GM10248 (cell line): ENCODE measurements around the gene CYP8B1.

Source experiments
- CTCF ChIA-PET: fragments of 300-600 bp; sonication (Branson Sonifier 250); formaldehyde crosslinking; extraction: SDS; loops from one replicate; lab custom pipeline; 2021; ENCODE audit warnings: antibody characterized with exemption; lab: Yijun Ruan, JAX
- POLR2A ChIA-PET: fragments of 350-650 bp; sonication (Branson Sonifier 250); formaldehyde crosslinking; extraction: SDS; loops from one replicate; lab custom pipeline; 2020; ENCODE audit warnings: antibody characterized with exemption; lab: Yijun Ruan, JAX
- DNase-seq: peaks from one replicate; pipeline ENCODE4 v3.0.0; 2012; ENCODE audit errors: extremely low spot score
- CTCF ChIP-seq: IDR thresholded peaks from 2 replicates; pipeline ENCODE4 v1.5.1; 2012; ENCODE audit warnings: mild to moderate bottlenecking, low read depth; ENCODE audit errors: extremely low read depth, missing control alignments, control extremely low read depth

Gene CYP8B1

DNA sequence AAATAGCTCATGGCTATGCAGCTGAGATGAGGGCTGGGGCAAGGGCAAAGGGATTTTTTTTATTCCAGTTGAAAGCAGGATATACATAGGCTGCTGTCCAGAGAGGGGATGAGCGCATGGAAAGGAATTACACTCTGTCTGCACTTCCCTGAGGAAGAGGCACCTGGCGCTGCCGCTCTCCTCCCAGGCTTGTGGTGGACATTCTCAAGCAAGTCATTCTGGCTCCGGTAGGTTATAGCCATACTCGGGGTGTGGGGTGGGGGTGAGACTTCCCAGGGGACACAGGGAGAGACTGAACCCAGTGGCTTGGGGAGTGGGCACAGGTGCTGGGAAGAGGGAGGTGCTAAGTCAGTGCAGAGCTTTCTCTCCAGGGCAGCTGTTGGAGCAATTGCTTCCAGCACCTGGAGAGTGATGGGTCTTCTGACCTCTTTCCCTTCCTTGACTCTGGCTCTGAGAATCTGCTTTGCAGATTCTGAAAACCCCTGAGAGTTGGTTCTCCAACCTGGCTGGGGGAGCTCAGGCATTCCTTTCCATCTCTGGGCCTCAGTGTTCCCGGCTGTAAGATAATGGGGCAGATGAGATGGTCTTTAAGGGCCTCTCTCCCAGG lies 24.3 kb downstream of the CYP8B1 start:
- TF ChIP-seq CTCF: no peak
- CTCF ChIA-PET: interaction anchor here (0.7 to 4.0 kb wide), 4 partner anchors 12 to 109 kb away, joined by 3 to 23 read pairs (median 4); no protein-coding TSS in a partner anchor
- DNase-seq: no peak
- POLR2A ChIA-PET: no interaction called here

GRCh38 chr3:42850263-42850662 lies 25.4 kb downstream of the CYP8B1 start:
- no peak for TF ChIP-seq CTCF
- DNase-seq: no peak
- POLR2A ChIA-PET: no interaction called here
- CTCF ChIA-PET: interaction anchor here (1.0 to 1.8 kb wide), 3 partner anchors 11 to 31 kb away, joined by 4 to 8 read pairs (median 5); no protein-coding TSS in a partner anchor

- POLR2A ChIA-PET: no interaction called here
- TF ChIP-seq CTCF: no peak
- no peak for DNase-seq
- CTCF ChIA-PET: interaction anchor here (1.3 to 1.8 kb wide), 2 partner anchors 10 to 18 kb away, joined by 5 to 8 read pairs; no protein-coding TSS in a partner anchor
Observed at GRCh38 chr3:42849017-42849416, 26.7 kb downstream of the CYP8B1 start.

- no peak for DNase-seq
- no peak for TF ChIP-seq CTCF
- ChIA-PET POLR2A (no interaction called here), CTCF (interaction anchor here (1.5 kb wide), 1 partner anchor 33 kb away, joined by 4 read pairs; no protein-coding TSS in a partner anchor)
Observed at GRCh38 chr3:42847731-42848130, 27.9 kb downstream of the CYP8B1 start.

DNA sequence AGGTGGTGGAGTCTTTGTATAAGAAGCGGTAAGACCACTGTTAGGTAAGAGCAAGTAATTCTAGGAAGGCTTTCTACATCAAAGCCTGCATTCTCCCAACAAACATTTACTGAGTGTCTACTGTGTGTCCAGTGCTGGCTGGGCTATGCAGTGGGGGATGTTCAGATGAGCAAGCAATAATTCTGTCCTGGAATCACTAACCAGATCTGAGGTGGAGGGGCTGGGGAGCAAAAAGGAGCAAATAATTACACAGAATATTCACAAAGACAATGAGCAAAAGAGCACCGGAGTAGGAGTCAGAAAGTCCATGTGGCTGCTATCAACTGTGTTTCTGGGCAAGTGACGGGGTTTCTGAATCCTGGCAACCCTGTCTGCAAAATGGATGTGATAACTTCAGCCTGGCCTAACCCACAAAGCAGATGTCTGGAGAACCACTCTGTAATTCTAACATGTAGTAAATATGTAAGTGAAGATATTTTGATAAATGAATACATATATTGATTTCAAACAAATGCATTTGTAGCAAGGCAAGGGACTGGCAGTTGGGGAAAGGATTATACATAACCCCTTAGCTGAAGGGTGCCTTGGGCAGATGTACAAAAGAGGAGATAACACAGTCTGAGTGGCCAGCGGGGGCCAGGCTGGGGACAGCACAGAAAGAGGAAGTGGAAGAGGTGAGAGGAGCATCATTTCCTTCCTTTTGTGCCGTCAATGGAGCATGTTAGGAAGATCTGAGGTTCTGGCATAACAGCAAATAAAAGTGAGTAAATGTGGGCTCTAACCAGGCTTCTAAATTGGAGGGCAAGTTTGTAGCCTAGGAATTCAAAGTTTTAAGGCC lies 28.8 kb downstream of the CYP8B1 start:
- ChIA-PET CTCF (interaction anchor here (1.4 to 1.5 kb wide), 2 partner anchors 34 to 307 kb away, joined by 3 to 4 read pairs; no protein-coding TSS in a partner anchor), POLR2A (no interaction called here)
- TF ChIP-seq CTCF: no peak
- peak; percentile 57 for DNase-seq

DNA sequence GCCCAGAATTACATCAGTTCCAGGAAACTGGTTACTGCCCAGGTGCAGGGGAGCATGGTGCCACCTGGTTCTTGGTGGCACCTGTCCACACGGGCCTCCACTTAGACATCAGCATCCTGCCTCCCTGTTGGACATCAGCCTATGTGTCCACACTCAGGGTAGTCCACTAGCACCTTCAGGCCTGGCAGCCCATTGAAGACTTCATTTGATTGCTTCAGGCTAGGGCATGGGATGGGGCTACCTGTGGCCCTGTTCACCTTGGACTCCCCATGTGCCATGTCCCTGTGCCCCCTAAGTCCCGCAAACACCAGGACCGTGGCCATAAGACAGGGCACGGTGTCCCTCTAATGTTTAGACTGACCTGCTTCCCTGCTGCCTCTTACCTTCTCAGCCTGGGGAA lies 30.9 kb downstream of the CYP8B1 start:
- DNase-seq: no peak
- ChIA-PET CTCF (interaction anchor here (1.0 kb wide), 2 partner anchors 13 to 36 kb away, joined by 3 to 4 read pairs; no protein-coding TSS in a partner anchor), POLR2A (no interaction called here)
- TF ChIP-seq CTCF: no peak
